Raji (cell line): ENCODE data around the gene ERICH6.

Source experiments
- POLR2A ChIP-seq: IDR thresholded peaks from 2 replicates; pipeline ENCODE4 v1.6.1; 2011; ENCODE audit warnings: low read depth, low read length, control low read depth; ENCODE audit not compliant: insufficient read depth

ERICH6 gene

DNA sequence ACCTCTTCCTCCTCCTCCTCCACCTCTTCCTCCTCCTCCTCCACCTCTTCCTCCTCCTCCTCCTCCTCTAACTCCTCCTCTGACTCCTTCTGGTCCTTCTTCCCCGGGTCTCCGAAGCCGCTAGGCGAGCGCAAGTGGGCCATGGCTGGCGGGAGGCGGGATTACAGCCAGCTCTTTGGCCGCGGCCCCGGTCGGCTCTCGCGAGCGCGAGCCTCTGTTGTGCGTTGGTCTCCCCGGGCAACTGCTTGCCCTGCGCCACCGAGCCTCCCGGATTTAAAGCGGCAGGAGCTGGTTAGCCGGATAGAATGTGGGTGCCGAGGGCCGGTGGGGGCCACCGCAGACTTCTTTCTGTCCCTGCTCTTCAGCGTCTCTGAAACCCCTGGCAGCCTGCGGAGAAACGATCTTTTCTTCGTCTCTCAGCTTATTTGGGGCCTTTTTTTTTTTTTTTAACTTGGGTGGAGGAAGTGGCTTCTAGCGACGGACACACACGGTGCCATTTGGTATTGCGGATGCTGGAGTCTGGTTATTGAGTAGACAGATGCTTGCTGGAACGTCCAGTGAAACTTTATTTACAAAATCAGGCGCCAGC lies at the start of gene ERICH6:
Gene ERICH6 (minus strand): TSS at position 165 of the 589 bp plus-strand sequence. CDS start 22 bp downstream, at position 143.
- TF ChIP-seq POLR2A: peak; percentile 54; the same call in 1 of the 2 replicates

DNA sequence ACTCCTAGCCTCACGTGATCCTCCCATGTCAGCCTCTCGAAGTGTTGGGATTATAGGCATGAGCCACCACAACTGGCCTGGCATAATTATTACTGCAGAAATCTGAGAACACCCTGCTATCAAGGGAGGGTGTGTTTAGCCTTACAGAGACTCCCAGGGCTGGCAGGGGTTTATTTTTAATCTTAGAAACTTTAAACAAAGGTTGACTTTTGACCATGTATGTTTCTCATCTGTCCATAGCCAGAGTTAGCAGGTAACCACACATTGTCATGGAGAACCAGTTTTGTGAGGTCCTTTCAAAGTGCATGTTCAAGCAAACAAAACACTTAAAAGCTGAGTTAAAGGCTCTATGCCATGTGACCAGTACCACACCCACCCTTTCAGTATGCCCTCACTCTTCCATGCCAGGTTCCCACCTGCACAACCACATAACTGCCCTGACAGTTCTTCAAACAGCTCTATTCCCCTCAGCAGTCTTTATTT lies 48.1 kb upstream of the ERICH6 start:
- no peak for TF ChIP-seq POLR2A

DNA sequence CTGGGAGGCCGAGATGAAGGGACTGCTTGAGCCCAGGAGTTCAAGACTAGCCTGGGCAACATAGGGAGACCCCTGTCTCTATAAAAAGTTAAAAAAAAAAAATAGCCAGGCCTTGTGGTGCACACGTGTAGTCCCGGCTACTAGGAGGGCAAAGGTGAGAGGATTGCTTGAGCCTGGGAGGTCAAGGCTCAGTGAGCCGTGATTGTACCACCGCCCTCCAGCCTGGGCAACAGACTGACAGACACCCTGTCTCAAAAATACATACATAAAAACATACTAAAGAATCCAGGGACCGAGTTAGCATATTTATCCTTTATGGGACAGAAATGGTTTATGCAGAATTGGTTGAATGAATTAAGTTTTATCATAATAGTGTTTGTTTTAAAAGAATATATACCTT lies 45.5 kb upstream of the ERICH6 start:
- no peak for TF ChIP-seq POLR2A

DNA sequence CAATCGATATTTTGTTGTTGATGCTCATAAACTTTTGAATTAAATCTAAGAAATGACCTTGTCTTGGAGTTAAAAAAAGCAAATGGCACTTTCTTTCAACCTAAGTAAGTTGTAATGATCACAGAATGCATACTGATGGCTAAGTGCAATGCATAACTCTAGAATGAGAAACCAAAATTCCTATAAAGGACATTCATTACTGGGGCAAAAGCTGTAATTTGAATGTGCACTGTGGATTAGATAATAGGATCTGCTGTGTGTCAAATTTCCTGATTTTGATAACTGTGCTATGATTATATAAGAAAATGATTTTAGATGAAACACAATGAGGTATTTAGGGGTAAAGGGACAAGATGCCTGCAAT lies 44.9 kb upstream of the ERICH6 start:
- TF ChIP-seq POLR2A: no peak

DNA sequence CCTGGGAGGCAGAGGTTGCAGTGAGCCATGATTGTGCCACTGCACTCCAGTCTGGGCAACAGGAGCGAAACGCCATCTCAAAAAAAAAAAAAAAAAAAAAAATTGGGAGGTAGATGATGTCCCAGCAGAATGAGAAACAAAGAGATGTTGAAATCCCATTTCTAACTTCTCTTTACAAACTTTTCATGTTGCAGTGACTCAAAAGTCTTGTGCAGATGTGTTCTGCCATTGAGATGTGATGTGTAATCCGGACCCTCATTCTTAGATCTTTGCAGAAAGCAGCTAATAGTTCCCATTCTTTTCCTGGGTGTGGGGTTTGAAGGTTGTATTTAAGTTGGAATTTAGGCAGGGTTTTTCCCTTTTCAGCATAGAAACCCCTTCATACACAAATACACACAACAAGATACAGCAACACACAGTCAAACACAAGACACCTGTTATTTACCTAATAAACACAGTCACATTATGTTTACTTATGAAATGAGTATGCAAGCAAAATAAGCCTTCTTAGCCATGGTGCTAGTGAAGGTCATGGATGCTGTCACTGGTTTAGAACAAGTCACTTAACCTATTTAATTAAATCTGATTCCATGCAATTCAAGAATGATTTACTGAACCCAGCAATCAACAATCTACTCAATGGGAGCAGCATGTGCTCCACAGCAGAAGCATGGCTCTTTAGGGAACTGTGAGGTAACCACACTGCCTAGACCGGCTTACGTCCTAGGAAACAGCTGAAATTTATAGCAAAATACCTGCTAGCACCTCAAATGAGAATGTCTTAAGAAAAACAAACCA lies 44.4 kb upstream of the ERICH6 start:
- TF ChIP-seq POLR2A: no peak

DNA sequence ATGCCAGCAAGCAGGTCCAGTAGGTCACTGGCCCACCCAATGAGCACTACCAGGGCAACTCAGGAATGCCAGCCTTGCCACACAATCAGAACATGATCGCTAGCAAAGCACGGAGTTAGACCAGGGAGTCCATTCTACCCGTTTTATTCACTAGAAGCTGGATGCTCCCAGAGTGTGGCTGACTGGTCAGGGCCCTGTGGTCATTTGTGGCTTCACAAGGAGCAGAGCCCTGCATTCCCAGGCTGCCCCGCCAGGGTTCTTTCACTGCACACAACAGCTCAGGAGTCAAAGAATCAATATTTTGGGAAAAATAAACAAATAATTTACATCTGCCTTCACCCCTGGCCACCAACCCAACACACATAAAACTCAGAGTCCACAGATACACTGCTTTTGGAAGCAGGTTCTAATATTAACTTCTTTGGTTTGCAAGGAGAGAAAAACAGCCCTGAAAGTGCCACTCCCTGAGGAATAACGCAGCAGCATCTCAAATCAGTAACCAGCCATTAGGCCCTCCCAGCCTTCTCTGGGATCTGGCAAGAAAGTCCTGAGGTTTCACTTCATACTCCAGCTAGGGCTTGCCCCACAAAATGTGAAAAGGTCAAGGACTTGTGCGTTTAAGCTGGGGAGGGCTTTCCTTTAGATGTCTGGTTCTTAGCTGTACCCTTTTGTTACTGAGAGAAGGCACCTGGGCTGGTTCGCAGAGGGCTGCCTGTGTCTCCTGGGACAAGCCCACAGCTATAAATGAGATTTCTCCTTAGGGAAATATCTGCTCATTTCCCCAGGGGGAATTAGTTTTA lies 43.3 kb upstream of the ERICH6 start:
- TF ChIP-seq POLR2A: no peak

DNA sequence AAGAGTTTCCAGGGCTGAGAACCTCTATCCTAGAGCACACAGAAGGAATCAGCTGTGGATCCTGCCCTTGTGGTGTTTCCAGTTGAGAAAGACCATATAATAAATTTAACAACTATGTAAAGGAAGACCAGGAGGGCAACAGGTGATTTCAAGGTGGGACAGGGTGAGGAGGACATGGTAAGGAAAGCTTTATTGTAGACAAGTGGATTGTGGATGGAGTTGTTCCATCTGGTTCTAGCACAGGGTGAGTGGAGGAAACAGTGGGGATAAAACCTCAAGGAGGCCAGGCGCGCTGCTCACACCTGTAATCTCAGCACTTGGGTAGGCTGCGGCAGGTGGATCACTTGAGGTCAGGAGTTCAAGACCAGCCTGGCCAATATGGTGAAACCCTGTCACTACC lies 42.1 kb upstream of the ERICH6 start:
- TF ChIP-seq POLR2A: no peak

DNA sequence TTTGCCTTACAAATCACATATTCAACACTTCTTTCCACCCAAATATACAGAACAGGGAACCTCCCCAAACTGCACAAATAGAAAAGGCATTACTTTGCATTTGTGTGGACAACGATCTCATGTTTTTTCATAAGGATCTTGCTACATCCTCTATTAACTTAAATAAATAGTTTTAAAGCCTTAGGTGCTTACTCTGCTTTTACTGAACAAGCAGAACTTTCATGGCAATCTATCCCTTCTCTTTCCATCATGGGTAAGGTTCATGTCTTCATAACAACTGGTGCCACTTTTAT lies 41.1 kb upstream of the ERICH6 start:
- no peak for TF ChIP-seq POLR2A

DNA sequence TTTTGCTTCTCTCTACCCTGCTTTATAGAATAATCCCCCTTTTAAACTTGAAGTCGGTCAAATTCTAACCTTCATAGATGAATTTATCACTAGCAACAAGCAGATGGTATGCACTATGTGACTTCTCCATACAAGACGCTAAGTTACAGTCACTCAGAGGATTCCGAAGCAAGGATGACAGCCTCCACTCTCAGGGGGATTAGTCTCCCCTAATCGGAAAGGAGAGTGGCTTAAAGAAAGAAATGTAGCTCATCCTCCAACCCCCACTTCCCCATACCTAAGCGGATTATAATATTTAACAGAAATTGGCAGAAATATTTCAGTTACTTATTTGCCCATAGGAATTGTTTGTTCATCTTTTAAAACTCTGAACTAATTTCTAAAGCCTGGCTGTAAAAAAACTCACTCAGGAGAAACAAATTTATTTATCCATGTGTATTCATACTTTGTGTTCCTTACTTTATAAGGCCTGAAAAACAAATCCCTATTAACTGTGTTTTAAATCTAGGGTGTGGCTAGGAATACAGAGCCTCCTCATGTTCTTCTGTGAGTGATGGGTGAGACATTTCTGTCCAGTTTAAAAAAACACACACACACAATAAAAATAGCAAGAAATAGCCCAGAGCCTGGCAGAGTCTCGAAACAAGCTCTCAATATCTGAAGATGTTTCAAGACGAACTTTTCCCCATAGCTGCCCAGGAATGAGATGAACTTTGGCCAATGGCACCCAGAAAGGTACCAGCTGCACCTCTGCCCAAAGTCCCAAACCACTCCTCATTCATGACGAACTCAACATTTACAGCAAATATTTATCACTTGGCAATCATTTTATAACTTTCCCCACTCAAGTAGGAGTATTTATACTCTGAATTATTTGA lies 40.6 kb upstream of the ERICH6 start:
- no peak for TF ChIP-seq POLR2A

DNA sequence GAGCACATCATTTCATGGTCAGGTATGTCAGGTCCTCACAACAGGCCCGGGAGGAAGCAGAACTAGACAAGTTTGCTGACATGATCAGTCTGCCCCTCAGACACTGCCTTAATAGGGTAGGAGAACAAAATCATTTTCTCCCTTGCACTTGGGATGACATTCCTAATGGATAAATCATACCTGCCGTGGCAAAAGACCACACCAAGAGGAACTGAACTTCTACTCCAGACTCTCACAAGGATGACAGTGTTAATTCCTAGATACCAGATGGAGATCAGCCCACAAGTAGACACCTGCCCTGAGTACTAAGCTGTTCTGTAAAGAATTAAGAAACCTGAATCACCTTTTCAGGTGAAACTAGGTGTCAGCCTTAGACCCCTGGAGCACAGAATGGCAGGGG lies 39.8 kb upstream of the ERICH6 start:
- TF ChIP-seq POLR2A: no peak

DNA sequence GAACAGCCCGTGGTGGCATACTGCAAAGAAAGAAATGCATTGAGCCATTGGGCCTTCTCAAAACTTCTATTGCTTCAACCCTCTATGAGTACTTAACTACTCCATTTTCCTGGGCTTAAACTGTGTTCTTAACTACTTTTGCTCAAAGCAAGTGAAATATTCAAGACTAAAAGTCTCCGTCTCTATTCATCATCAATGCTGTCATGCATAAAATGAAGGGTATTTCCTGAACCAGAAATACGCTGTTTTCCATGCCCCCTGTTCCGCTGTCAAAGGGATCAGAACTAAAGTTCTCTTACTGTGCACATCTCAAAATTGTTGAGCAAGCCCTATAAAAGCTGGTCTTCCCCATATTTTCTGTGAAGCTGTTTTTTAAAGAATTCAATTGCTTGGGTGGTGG lies 39.0 kb upstream of the ERICH6 start:
- no peak for TF ChIP-seq POLR2A

DNA sequence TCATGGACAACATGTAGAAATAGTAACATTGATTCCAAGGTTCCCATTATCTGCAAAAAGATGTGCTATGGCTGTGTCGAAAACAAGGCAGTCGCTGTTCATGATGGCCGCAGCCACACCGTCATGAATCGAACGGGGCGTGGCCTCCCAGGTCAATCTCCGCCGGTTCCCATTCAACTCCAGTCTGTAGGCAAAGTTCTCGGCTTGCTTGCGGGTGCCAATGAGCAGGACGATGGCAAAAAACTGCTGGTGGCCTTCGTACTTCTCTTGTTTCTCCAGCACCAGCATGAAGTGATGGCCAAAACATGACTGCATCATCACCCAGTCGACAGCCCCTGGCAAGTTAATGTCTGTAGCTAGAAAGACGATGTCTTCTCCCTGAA lies 38.4 kb upstream of the ERICH6 start:
- no peak for TF ChIP-seq POLR2A

DNA sequence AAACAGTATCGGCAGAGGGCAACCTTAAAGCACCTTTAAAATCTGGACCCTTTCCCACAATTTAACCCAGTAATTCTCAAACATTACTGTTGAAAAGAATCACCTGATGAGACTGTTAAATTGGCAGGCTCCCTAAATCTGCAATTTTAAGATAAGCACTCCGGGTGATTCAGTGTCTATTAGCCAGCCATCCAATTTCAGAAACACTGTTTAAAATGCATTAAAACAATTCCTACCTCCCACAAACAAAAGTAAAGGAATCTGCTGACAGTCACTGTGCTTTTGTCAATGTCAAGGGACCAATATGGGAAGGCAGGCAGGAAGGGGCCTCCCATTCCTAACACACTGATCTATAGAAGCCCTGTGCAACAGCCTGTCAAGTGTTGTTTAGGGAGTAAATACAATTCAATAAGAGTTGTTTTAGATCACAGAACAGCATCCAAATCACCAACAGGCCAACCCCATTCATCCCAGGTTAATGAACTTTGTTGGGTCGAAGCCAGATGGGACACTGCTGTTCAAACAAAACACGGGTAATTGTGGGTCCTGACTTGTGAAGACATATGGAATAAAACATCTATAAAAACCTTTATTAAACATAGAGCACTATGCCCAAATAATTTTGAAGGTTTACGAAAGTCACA lies 37.9 kb upstream of the ERICH6 start:
- no peak for TF ChIP-seq POLR2A

DNA sequence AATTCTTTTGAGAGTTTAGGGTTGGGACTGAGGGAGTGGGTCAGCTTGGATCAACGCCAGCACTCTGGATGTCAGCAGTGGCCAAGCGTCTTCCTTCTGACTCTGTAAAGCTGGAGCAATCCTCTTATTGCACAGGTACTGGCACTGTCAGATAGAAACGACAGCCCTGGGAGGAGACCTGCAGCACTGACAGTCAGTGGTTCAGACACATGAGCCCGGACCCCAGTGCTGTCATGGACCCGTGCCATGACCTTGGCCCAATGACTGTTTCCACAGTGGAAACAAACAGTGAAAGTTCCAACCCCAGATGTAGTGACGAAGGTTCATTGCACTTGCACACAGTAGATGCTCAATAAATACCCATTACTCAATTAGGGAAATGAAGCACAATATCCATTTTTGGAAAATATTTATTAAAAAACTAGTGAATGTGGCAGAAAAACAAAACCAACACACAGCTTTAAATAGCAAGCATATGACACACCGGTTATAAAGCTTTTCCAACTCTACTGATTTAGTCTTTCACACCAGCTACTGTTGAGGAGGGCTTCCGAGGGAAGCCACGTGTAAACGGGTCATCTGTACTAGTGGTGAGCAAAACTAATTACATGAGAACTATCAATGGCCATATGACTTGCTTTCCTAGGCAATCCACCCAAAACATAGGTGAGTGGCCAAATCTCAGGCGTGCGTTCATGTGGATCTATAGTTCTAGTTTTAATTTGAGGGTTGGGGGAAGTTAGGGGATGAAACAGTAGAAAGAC lies 37.2 kb upstream of the ERICH6 start:
- no peak for TF ChIP-seq POLR2A

DNA sequence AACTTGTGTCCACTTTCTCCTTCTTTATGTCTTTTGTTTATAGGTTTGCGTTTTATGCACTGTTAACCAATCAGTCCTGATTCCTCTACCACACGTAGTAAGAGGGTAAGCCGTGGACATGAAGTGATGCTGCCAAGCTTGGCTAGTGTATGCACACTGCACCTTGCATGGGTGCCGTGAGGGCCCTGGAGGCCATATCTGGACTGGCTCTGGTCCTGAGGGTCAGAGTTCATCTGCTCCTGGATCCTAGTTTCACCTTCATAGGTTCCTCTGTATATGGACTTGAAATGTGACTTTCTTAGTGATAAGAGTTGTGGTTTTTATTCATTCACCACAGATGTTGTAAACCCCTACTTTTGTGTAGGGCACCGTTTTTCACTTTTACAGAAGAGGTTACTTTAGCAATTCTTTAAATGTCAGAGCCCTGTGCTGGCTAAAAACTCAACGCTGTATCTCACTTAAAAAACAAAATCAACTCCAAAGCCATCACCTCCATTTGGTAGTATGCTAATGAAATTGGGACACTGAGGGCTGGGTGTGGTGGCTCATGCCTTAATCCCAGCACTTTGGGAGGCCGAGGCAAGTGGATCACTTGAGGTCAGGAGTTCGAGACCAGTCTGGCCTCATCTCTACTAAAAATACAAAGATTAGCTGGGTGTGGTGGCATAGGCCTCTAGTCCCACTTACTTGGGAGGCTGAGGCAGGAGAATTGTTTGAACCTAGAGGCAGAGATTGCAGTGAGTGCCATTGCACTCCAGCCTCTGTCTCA lies 36.3 kb upstream of the ERICH6 start:
- no peak for TF ChIP-seq POLR2A
